HG03135 (cell line): ENCODE results near the gene TSPAN31.
A peak's percentile ranks its signal among the peaks of the same experiment; 100 is the strongest.

Experiments
- ATAC-seq: cut with Tn5 transposase; IDR thresholded peaks from one replicate; pipeline ENCODE4 v1.9.1; 2021; ENCODE audit warnings: mild to moderate bottlenecking, moderate library complexity; ENCODE audit not compliant: unreplicated experiment

TSPAN31 gene, protein sequence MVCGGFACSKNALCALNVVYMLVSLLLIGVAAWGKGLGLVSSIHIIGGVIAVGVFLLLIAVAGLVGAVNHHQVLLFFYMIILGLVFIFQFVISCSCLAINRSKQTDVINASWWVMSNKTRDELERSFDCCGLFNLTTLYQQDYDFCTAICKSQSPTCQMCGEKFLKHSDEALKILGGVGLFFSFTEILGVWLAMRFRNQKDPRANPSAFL

DNA sequence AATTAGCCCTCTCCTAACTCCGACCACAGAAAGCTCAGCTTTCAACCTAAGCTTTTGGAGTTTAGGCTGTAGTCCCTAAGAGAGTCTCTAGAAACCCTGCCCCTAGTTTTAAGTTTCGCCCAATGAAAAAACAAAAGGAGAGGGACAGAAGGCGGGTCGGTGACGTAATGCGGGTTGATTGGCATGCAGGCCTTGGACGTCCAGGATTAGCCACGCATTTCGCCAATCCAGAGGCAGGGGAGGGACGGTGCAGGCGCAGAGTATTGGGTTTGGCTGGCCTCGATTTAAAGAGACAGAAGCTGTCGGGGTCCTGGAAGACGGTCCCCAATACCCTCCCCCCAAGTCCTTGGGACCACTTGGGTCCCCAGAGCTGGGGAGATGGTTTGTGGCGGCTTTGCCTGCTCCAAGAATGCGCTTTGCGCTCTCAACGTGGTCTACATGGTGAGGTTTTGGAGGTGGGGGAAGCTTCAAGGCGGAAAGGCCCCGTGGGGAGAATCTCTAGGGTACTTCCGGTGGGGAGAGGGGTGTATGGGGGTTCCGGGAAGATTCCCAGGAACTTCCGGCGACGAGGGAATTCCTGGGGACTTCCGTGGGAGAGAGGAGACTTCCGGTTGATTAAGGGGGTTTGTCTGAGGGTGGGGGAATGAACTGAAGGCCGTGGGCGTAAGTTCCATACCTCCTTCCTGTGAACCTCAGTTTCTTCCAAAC lies at the start of gene TSPAN31:
Gene TSPAN31, plus strand, starts transcription at position 263 of the 708 bp plus-strand sequence. Its CDS starts 116 bp downstream, at position 379.
- ATAC-seq: peak; percentile 78

DNA sequence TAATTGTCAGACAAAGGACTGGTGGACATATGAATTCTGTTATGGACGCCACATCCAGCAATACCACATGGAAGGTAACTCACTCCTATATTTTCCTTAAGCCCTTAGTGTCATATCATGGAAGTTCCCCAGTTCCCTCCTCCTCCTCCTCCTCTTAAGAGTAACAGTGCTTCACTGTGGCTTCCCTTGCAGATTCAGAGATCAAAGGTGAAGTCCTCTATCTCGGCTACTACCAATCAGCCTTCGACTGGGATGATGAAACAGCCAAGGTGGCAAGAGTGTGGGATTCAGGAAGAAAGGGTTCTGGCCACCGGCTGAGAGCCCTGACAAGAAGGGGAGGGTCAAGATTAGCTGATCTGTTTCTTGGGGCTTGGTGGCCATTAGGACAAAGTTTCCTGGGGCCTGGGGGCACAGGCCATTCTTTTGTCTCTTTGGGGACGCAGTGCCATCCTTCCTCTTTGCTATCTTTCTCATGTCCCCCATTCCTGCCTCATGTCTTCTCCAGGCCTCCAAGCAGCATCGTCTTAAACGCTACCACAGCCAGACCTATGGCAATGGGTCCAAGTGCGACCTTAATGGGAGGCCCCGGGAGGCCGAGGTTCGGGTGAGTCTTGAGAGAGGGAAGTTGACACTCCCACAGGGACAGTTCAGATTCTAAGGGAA lies 48.9 kb upstream of the TSPAN31 start:
- ATAC-seq: no peak

DNA sequence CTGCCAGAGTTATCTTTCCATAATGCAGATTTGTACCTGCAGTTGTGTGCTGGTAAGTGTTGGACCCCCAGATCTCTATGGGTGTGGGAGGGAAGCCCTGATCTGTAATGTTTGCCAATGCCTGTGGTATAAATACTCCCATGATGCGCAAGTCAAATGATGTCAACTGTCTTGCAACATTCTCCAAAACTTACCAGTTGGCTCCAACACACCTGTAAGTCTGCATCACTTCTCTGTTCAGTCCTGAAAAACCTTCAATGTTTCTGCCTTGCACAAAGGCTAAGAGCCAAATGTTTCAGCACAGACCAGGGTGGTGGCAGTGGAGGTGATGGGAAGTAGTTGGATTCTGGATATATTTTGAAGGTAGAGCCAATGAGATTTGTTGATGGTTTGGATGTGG lies 47.8 kb upstream of the TSPAN31 start:
- no peak for ATAC-seq

DNA sequence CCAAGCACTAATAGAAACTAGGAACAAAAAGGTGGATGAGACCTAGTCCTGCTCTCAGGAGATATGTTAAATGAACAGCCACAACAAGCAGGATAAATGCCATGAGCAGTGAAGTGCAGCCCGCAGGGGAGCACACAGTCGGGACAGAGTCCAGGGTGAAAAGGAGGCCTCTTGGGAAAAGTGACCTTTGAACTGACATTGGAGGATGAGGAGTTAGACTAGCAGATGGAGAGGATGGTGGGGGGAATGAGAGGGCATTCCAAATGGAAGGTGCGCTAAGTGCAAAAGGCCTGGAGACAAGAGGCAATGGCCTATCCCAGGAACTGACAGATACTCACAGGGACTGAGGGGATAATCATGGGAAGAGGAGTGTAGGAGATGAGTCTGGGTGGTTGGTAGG lies 46.4 kb upstream of the TSPAN31 start:
- no peak for ATAC-seq

DNA sequence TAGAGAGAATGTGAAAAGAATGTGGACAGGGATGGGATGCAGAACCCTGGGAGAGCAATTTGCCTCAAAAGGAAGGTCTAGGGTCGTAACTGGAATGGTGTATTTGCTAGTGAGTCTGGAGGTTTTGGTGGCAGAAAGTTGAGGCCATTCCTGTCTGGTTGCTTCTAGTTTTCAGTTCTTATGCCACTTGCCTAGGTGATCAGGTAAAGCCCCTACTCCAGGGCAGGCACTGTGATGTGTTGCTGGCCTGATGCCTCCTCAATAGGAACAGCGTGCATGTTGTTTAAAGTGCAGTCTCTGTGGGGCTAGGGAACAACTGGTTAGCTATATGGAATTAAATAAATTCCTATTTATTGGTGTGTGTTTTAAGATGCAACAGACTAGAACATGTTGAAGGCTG lies 44.5 kb upstream of the TSPAN31 start:
- no peak for ATAC-seq

DNA sequence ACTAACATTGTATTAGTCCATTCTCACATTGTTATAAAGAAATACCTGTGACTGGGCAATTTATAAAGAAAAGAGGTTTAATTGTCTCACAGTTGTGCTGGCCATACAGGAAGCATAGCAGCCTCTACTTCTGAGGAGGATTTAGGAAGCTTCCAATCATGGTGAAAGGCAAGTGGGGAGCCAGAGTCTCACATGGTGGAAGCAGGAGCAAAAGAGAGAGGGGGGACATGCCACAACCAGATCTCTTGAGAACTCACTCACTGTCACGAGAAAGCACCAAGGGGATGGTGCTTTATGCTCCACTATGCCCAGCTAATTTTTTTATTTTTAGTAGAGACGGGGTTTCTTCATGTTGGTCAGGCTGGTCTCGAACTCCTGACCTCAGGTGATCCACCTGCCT lies 37.6 kb upstream of the TSPAN31 start:
- ATAC-seq: no peak

DNA sequence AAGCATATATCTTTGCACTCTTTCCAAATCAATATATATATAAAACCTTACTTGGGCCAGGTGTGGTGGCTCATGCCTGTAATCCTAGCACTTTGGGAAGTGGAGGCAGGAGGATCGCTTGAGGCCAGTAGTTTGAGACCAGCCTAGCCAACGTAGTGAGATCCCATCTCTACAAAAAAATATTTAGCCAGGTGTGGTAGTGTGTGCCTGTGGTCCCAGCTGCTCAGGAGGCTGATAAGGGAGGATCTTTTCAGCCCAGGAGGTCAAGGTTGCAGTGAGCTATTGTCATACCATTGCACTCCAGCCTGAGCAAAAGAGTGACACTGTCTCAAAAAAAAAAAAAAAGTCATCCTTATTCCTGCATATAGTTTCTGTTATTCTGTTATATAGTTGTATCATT lies 36.5 kb upstream of the TSPAN31 start:
- no peak for ATAC-seq

DNA sequence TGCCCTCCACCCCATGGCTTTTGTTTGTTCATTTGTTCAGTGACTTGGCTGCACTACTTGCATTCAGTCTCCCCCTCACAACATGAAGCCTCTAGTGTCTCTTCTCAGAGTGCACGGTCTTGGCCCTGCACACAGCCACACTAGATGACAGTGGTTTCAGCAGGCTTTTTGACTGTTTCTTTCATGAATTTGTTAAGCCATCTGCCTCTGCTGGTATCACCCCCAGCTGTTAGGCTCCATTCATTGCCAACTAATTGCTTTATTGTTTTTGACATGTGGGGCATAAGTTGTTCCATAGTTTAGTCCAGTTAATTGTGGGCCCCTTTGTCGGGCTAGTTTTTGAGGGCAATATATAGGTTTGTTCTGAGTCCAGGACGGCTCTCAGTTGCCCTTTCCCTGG lies 32.1 kb upstream of the TSPAN31 start:
- ATAC-seq: no peak

DNA sequence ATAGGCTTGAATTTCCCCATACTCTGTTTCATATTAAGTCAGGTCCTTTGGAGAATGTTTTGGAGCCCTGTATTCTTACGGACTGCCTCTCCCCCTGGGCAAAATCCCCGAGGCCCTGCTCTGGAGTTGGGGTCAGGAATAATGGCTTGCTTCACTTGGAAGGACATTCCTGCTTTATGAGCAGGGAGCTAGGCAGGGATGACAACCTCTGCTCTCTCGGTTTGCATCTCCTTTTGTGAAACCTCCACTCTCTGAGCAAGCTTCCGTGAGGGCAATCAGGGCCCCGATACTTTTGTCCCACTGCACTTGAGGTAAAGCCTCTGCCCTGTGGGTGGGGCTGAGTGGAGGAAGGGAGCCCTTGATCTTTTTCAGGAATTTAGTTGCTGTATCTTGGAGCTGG lies 31.6 kb upstream of the TSPAN31 start:
- no peak for ATAC-seq

DNA sequence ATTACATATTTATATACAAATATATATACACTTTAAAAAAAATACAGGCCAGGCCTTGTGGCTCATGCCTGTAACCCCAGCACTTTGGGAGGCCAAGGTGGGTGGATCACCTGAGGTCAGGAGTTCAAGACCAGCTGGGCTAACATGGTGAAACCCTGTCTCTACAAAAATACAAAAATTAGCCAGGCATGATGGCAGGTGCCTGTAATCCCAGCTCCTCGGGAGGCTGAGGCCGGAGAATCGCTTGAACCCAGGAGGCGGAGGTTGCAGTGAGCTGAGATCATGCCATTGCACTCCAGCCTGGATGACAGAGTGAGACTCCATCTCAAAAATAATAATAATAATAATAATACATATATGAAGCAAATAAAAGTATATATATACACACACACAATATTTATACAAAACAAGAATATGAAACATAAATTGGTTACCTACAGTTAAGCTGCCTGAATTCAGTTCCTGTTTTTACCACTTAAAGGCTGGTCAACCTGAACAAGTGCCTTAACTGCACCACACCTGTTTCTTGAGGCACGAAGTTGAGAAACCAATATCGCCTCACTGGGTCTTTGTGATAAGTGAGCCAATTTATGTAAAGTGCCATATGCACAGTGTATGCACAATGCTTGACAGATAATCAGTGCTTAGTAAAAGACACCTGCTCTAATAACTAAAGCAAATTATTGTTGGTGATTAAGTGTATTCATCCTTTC lies 29.6 kb upstream of the TSPAN31 start:
- peak; percentile 71 for ATAC-seq

DNA sequence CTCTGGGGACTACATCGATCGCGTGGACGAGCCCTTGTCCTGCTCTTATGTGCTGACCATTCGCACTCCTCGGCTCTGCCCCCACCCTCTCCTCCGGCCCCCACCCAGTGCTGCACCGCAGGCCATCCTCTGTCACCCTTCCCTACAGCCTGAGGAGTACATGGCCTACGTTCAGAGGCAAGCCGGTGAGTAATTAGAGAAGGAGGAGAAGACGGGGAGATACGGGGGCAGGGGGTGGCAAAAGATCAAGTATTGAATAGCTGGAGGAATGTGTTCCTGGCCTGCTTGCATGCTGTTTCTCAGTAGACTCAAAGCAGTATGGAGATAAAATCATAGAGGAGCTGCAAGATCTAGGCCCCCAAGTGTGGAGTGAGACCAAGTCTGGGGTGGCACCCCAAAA lies 29.1 kb upstream of the TSPAN31 start:
- no peak for ATAC-seq

DNA sequence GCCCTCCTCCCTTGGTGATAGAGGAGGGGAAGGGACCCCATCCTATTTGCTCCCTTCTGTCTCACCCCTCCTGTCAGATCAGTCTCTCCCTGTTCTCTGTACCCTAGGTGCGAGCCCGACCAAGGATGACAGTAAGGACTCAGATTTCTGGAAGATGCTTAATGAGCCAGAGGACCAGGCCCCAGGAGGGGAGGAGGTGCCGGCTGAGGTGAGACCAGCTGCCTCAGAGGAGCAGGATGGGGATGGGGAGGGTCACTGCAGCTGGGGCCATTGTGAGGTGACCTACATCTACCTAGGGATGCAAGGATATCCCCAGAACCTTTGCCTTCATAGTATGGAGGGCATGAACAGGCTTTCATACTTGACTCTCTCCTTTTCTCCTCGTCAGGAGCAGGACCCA lies 28.5 kb upstream of the TSPAN31 start:
- ATAC-seq: no peak

DNA sequence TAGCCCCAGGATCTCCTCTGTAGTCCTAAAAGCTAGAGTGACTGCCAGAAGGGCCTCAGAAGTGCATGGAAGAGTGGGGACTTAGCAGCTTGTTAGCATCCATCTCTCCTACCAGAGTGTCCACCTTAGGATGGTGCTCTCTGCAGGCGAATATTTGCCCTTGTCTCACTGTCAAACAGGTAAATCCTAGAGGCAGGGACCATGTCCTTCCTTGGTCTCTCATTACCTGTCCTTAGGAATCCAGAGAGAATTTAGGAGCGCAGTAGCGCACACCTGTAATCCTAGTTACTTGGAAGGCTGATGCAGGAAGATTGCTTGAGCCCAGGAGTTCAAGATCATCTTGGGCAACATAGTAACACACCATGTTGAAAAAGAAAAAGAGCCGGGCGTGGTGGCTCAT lies 27.7 kb upstream of the TSPAN31 start:
- ATAC-seq: no peak

DNA sequence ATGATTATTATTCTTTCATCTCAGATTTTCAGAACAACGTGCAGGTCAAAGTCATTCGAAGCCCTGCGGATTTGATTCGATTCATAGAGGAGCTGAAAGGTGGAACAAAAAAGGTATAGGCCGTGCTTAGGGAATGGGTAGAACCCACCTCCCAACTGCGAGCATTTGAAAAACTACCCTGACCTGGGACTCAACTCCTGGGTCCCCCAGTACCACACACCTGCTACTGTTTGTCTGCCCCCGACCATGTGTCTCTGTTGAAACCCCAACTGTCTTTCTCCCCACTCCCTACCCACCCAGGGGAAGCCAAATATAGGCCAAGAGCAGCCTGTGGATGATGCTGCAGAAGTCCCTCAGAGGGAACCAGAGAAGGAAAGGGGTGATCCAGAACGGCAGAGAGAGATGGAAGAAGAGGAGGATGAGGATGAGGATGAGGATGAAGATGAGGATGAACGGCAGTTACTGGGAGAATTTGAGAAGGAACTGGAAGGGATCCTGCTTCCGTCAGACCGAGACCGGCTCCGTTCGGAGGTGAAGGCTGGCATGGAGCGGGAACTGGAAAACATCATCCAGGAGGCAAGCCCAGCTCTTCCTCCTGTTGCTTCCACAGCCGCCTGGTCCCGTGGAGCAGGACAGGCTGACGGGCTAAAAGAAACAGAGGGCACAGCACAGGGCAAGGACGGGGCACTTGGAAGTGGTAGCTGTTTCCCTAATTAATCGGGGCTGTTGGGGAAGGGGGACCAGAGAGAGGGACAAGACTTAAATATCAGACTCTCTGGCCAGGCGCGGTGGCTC lies 26.8 kb upstream of the TSPAN31 start:
- ATAC-seq: no peak

DNA sequence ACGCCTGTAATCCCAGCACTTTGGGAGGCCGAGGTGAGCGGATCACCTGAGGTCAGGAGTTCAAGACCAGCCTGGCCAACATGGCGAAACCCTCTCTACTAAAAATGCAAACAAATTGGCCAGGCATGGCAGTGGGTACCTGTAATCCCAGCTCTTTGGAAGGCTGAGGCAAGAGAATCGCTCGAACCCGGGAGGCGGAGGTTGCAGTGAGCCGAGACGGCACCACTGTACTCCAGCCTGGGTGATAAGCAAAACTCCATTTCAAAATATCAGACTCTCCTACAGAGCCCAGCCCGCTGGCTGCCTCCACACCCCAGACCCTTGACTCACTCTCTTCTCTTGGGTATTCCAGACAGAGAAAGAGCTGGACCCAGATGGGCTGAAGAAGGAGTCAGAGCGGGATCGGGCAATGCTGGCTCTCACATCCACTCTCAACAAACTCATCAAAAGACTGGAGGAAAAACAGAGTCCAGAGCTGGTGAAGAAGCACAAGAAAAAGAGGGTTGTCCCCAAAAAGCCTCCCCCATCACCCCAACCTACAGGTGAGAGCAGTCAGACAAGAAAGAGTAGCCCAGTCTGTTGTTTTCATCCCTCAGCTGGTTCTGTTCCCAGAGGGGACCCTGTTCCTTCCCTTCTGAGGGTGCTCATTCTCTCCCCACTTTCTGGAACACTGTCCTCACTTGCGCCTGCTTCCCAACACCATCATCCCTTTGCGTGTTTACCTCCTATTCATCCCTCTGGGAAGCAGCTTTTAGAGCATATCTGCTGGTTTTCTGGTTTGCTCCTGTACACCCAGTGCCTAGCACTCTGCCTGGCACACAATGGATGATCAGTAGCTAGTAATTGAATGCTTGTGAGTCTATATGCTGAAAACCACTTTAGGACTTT lies 26.0 kb upstream of the TSPAN31 start:
- ATAC-seq: no peak

DNA sequence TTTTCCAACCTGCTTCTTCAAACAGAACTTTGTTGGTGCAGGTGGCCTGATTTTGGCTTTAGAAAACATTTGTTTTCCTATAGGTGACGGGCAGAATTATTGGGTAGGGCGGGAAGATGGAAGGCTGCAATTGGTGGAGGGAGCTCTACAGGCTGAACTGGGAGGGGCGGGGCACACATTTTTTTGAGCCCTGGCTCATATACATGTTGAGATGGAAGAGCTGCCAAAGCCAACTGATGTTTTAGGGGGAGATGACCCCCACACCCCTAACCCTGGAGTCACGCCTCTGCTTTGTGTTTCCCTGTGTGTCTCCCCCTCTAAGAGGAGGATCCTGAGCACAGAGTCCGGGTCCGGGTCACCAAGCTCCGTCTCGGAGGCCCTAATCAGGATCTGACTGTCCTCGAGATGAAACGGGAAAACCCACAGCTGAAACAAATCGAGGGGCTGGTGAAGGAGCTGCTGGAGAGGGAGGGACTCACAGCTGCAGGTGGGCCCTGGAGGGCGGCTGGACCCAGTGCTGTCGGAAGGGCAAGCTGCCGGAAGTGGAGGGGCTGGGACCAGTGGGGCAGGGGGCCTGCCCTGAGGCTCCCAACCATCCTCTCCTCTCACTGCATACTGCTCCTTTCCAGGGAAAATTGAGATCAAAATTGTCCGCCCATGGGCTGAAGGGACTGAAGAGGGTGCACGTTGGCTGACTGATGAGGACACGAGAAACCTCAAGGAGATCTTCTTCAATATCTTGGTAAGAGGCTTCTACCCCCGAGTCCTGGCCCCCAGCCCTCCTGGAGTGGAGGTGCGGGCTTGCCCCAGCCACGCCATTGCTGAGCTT lies 24.8 kb upstream of the TSPAN31 start:
- ATAC-seq: no peak

DNA sequence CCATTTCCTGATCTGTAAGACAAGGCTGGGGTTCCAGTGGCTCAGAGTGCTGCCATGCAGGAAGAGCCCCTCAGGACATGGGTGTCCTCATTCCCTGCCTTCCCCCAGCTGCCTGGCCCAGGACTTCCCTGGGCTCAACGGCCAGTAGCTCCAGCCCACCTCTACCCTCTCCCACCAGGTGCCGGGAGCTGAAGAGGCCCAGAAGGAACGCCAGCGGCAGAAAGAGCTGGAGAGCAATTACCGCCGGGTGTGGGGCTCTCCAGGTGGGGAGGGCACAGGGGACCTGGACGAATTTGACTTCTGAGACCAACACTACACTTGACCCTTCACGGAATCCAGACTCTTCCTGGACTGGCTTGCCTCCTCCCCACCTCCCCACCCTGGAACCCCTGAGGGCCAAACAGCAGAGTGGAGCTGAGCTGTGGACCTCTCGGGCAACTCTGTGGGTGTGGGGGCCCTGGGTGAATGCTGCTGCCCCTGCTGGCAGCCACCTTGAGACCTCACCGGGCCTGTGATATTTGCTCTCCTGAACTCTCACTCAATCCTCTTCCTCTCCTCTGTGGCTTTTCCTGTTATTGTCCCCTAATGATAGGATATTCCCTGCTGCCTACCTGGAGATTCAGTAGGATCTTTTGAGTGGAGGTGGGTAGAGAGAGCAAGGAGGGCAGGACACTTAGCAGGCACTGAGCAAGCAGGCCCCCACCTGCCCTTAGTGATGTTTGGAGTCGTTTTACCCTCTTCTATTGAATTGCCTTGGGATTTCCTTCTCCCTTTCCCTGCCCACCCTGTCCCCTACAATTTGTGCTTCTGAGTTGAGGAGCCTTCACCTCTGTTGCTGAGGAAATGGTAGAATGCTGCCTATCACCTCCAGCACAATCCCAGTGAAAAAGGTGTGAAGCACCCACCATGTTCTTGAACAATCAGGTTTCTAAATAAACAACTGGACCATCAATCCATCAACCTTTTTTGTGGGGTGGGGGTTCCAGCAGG lies 23.9 kb upstream of the TSPAN31 start:
- ATAC-seq: no peak
